Neural progenitor cell (in vitro differentiated cells): ENCODE data around the gene P3H2.

Source experiments
- CTCF ChIP-seq: fragments of 200-600 bp; sonication (generic); IDR thresholded peaks from 2 replicates; pipeline ENCODE4 v1.5.1; 2017; ENCODE audit warnings: antibody characterized with exemption, mild to moderate bottlenecking
- EZH2 ChIP-seq: fragments of 200-600 bp; sonication (generic); IDR thresholded peaks from 2 replicates; pipeline ENCODE4 v1.6.1; 2017; ENCODE audit warnings: antibody characterized with exemption, mild to moderate bottlenecking, moderate library complexity
- EZH2phosphoT487 ChIP-seq: fragments of 200-600 bp; sonication (generic); IDR thresholded peaks from 2 replicates; pipeline ENCODE4 v1.6.1; 2017; ENCODE audit warnings: antibody characterized with exemption

- TF ChIP-seq CTCF (no peak), EZH2 (no peak), EZH2phosphoT487 (no peak)
These were observed 125.6 kb downstream of the P3H2 start for GRCh38 chr3:189995129-189995528.
